Activated naive CD8-positive, alpha-beta T cell treated with anti-CD3 and anti-CD28 coated beads for 36 hours (primary cell): ENCODE measurements around the gene SHH. TPM values are rescaled to one million over a fixed set of nuclear protein-coding genes. Genes with fewer than 3 reads are reported as not detected.
A peak's percentile ranks its signal among the peaks of the same experiment; 100 is the strongest.

Experiments
- DNase-seq: peaks from one replicate; pipeline ENCODE4 v3.0.0; 2021
- H3K27ac Mint-ChIP-seq: one replicate; pipeline ENCODE4 v1.8.0; 2022; ENCODE audit warnings: mild to moderate bottlenecking, moderate library complexity, mixed read lengths
- H3K27me3 Mint-ChIP-seq: one replicate; pipeline ENCODE4 v1.8.0; 2022; ENCODE audit warnings: mild to moderate bottlenecking, mixed read lengths
- H3K36me3 Mint-ChIP-seq: one replicate; pipeline ENCODE4 v1.8.0; 2021; ENCODE audit warnings: mild to moderate bottlenecking, mixed read lengths
- H3K4me1 Mint-ChIP-seq: one replicate; pipeline ENCODE4 v1.8.0; 2021; ENCODE audit warnings: mixed read lengths
- H3K4me3 Mint-ChIP-seq: one replicate; pipeline ENCODE4 v1.8.0; 2022; ENCODE audit warnings: mild to moderate bottlenecking, moderate library complexity, mixed read lengths
- H3K9me3 Mint-ChIP-seq: one replicate; pipeline ENCODE4 v1.8.0; 2022; ENCODE audit warnings: mixed read lengths
- total RNA-seq, 2 experiments: library from RNA; stranded (reverse); gene quantifications; one replicate each; pipeline ENCODE4 v1.2.3, GENCODE V29; 2021

Gene SHH
- total RNA-seq, 2 experiments from 2014 or later, result not detected

DNA sequence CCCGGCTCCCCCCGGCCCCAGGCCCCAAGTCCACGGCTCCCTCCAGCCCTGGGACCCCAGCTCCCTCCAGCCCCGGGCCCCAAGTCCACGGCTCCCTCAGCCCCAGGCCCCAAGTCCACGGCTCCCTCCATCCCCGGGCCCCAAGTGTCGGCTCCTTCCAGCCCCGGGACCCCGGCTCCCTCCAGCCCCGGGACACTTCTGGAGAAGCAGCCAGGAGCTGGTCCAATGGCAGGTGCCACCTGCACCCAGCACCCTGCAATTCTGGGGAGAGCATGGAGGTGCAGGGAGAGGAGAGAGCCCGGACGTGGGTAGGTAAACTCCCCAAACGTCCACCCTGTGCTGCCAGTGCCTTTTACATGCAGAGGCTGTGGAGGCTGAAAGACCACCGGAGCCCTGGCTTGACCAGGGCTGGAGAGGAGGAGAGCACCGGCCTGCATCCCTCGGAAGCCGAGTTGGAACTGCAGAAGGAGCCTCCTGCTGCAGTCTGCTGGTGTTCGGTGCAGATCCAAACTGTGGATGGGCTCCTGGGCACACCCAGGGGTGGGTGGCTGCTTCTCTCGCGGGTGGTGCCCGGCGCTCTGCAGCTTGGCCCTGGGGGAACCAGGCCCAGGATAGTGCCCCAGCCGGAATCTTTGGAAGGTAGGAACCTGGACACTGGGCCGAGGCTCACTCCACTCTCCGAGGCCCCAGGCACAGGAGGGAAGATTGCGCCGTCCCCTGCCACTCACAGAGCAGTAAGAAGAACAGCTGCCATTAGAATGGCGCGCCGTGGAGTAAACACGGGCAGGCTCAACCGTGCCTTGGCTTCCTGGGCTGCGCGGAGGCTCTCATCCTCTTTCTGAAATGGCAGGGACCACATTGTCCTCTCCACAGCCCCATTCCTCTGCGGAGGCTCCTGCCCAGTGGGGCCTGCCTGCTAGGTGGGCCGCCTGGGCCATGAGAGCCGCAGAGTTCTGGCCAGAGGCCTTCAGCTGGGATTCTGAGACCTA lies 14.7 kb downstream of the SHH start:
- Mint-ChIP-seq H3K9me3 (no peaks in the 10 kb centered on the region), H3K4me1 (peaks cover 4% of the 10 kb centered on the region), H3K36me3 (no peaks in the 10 kb centered on the region), H3K4me3 (no peak overlapping the region), H3K27me3 (peaks cover 51% of the 10 kb centered on the region), H3K27ac (no peak overlapping the region)
- DNase-seq, result no peak

DNA sequence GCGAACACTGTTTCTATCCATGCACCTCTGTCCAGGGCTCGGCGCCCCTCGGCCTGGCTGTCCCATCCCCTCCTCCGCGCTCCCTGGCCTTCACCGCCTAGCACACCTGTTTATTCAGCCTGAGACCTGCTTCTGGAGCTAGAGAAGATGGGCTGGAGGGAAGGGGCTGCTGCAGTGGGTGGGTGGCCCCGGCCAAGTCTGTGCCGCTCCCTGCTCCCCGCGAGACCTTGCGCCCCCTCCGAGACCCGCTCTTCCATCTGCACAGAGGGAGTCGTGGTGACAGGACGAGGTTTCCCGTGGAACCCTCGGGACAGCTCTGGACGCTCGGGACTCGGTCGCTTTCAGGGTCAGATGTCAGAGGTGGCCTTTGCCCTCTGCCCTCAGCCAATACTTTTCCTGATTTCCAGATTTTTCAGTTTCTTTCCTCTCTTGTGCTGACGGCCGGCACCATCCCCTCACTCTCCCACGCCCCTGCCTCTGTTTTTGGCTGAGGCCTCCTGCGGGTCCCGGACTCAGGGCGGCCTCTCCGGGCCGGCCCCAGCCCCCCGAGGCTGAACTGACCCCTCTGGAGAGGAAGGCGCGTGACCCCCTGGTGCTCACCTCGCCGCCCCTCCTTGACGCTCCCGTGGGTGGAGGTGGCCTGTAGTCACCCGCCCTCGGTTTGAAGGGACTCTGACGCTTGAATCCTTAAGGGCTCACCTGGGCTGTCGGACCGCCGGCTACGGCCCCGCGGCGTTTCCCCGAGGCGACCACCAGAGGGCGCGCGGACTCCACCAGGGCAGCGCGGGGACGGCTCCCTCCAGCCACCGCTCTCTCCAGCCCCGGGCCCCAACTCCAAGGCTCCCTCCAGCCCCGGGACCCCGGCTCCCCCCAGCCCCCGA lies 15.6 kb downstream of the SHH start:
- Mint-ChIP-seq H3K4me3 (no peak overlapping the region), H3K27me3 (peaks cover 45% of the 10 kb centered on the region), H3K36me3 (no peaks in the 10 kb centered on the region), H3K27ac (no peak overlapping the region), H3K4me1 (peaks cover 4% of the 10 kb centered on the region), H3K9me3 (no peaks in the 10 kb centered on the region)
- peak; percentile 68 for DNase-seq

DNA sequence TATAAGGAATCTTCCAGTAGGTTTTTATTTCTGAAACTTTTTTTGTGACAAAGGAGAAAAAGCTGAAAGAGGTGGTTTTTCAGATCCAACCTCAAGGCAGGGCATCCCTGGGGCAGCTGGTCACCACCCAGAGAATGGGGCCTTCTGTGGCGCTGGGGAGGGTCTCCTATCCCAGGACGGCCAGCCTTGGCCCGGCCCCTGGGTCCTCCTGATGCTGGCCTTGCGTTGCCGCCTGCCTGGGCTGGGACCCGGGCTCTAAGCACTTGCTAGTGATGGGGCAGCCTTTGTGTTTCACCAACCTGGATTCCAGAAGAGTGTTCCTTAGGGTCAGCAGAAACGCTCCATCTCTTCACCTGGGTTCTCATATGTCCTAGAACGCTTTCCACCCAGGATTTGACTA lies 16.3 kb downstream of the SHH start:
- Mint-ChIP-seq H3K9me3 (no peaks in the 10 kb centered on the region), H3K4me1 (peaks cover 4% of the 10 kb centered on the region), H3K27ac (no peak overlapping the region), H3K36me3 (no peaks in the 10 kb centered on the region), H3K27me3 (peaks cover 39% of the 10 kb centered on the region), H3K4me3 (no peak overlapping the region)
- DNase-seq, result no peak

DNA sequence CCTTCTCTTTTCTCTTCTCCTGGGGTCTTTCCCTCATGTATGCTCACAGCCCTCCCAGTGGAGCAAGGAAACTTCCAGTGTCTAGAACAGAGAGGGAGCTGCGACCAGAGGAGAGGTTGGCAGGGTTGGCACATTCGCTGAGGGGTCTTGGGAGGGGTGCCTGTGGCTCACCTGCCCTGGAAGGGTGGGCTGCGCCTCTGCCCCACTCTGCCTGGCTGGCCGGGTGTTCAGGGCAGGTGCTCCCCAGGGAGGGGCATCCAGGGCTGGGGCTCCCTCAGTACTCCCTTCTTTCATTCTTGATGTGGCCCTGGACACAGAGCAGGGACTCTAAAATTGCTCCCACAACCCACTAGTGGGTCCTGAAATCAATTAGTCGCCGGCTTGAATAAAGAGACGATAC lies 16.9 kb downstream of the SHH start:
- no peak overlapping the region for H3K27ac Mint-ChIP-seq
- H3K36me3 Mint-ChIP-seq, result no peaks in the 10 kb centered on the region
- DNase-seq, result no peak
- peaks cover 4% of the 10 kb centered on the region for H3K4me1 Mint-ChIP-seq
- no peaks in the 10 kb centered on the region for H3K9me3 Mint-ChIP-seq
- peaks cover 33% of the 10 kb centered on the region for H3K27me3 Mint-ChIP-seq
- no peak overlapping the region for H3K4me3 Mint-ChIP-seq

DNA sequence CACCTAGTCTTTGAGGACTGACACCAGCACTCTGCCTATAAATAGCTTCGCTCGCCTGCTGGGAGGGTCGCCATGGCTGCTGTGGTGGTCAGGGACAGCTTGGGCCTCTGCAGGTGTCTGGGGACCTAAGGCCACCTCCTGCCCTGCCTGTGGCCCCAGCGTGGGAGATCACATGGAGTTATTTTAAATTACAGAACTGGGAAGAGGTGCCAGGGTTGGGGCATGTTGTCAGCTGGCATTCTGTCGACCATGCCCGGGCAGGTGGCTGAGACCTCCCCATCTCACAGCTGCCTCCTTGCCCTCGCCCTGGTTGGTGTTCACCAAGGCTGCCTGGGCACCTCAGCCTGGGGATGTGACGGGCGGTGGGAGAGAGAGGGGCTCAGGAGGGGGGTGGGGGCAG lies 18.1 kb downstream of the SHH start:
- H3K36me3 Mint-ChIP-seq, result no peaks in the 10 kb centered on the region
- DNase-seq, result no peak

DNA sequence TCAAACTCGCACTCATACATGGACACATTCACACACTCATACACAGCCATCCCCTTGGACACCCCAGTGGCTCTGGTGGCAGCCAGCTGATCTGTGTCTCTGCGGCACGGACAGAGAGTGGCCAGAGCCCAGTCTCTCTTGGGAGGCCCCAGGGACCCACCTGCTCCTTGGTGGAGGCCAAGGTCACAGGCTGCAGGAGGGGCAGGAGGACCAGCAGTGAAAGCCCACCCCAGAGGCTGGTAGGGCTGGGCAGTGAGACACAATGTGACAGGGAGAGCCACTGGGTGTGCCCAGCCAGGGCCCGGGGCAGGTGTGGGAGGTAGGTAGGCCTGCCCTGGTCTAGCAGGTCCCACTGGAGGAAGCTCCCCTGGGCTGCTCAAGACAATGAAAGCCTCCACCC lies 18.5 kb downstream of the SHH start:
- no peak for DNase-seq
- Mint-ChIP-seq H3K27me3 (peaks cover 16% of the 10 kb centered on the region), H3K36me3 (no peaks in the 10 kb centered on the region), H3K4me3 (no peak overlapping the region), H3K27ac (no peak overlapping the region), H3K4me1 (peaks cover 2% of the 10 kb centered on the region), H3K9me3 (no peaks in the 10 kb centered on the region)

More for the DNA sequence above, 18.1 kb downstream of the SHH start:
- Mint-ChIP-seq H3K27me3 (peaks cover 21% of the 10 kb centered on the region), H3K27ac (no peak overlapping the region), H3K9me3 (no peaks in the 10 kb centered on the region), H3K4me3 (no peak overlapping the region), H3K4me1 (peaks cover 2% of the 10 kb centered on the region)

DNA sequence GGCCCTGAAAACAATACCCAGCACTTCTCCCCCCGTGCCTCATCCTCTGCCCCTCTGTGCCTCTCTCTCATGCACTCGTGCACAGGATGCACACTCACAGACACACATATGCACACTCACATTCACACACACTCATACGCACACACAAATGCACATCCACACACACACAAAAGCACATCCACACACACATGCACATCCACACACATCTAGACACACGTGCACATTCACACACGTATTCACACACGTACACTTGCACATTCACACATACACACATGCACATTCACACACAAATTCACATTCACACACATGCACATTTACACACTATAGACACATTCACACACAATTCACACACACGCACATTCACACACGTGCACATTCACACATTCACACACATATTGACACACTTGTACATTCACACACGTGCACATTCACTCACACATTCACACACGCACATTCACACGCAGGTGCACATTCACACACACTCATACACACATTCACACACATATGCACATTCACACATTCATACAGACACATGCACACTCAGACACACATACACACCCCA lies 19.2 kb downstream of the SHH start:
- H3K4me1 Mint-ChIP-seq, result no peaks in the 10 kb centered on the region
- no peaks in the 10 kb centered on the region for H3K9me3 Mint-ChIP-seq
- H3K27me3 Mint-ChIP-seq, result peaks cover 10% of the 10 kb centered on the region
- H3K4me3 Mint-ChIP-seq, result no peak overlapping the region
- DNase-seq, result no peak
- H3K27ac Mint-ChIP-seq, result no peak overlapping the region
- H3K36me3 Mint-ChIP-seq, result no peaks in the 10 kb centered on the region

DNA sequence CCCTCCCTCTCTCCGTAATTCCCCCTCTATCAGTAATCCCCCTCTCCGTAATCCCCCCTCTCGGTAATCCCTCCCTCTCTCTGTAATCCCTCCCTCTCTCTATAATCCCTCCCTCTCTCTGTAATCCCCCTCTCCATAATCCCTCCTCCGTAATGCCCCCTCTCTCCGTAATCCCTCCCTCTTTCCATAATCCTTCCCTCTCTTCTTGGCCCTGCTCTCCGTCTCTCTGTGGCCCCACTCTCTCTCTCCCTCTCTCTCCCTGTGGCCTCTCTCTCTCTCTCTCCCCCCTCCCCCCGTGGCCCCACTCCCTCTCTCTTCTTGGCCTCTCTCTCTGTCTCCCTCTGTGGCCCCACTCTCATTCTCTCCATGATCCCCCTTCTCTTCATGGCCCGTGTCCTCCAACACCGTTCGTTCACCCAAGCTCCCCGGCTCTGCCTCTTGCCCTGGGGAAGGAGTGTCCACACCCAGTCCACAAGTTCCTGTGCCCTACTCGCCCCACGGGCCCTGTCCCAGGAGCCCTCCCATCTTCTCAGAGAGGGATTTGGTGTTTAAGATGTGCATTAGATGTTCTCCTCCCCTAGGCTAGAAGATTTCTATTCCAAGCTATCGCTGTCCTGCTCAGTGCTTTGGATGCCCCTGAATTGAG lies 19.8 kb downstream of the SHH start:
- H3K36me3 Mint-ChIP-seq, result peaks cover 2% of the 10 kb centered on the region
- H3K9me3 Mint-ChIP-seq, result no peaks in the 10 kb centered on the region
- peaks cover 16% of the 10 kb centered on the region for H3K27me3 Mint-ChIP-seq
- no peak overlapping the region for H3K4me3 Mint-ChIP-seq
- H3K4me1 Mint-ChIP-seq, result peaks cover 2% of the 10 kb centered on the region
- DNase-seq, result no peak
- no peak overlapping the region for H3K27ac Mint-ChIP-seq

DNA sequence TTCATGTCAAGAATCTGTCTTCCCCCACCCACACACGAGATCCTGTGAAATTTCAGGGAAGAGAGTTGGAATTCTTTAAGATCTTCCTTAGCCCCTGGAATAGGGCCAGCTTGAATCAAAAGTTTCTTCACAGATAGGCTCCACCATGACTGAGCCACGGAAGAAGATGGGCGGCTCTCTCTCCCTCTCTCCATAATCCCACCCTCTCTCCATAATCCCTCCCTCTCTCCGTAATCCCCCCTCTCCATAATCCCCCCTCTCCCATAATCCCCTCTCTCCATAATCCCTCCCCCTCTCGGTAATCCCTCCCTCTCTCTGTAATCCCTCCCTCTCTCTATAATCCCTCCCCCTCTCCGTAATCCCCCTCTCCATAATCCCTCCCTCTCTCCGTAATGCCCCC lies 20.4 kb downstream of the SHH start:
- Mint-ChIP-seq H3K4me1 (peaks cover 2% of the 10 kb centered on the region), H3K36me3 (peaks cover 2% of the 10 kb centered on the region), H3K27me3 (peaks cover 17% of the 10 kb centered on the region), H3K4me3 (no peak overlapping the region), H3K27ac (no peak overlapping the region), H3K9me3 (no peaks in the 10 kb centered on the region)
- no peak for DNase-seq

DNA sequence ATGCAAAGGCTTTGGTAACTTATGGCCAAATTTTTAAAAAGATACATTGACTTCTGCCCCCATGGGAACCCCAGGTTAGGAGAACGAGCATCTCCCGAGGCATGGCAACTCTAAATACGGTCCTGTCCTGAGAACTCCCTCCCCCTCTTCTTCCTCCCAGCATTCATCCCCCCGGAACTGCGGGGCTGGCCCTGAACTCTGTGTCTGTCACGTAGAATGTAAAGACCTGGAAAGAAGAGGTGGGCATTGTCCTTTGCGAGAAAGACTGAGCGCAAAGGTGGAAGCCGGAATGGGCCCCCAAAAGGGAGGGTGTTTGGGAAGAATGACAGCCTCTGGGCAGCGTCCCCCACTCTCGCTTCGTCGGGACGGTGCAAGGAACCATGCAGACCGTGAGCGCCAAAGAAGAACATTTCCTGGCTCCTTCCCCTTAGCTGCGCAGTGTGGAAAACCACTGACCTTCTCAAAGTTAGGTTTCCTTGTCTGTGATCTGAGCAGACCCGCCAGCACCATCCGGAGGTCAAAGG lies 21.0 kb downstream of the SHH start:
- Mint-ChIP-seq H3K9me3 (no peaks in the 10 kb centered on the region), H3K36me3 (peaks cover 2% of the 10 kb centered on the region), H3K4me1 (peaks cover 2% of the 10 kb centered on the region), H3K27me3 (peaks cover 18% of the 10 kb centered on the region), H3K27ac (no peak overlapping the region), H3K4me3 (no peak overlapping the region)
- DNase-seq, result no peak

DNA sequence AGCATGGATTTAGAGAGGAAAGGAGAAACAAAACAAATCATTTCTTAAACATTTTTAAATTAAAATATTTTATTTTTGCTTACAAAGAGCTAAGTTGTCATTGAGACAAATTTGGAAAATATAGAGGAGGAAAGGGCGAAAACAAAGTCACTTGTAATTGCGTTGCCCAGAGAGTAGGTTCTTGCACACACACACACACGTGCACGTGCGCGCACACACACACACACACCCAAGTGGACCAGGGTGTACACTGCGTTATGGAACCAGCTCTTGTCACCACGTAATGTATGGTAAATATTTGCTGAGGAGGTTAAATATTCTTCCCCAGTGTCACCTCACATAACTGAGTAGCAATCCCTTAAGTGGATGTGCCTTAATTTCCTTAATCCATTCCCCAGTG lies 21.6 kb downstream of the SHH start:
- peaks cover 2% of the 10 kb centered on the region for H3K4me1 Mint-ChIP-seq
- H3K9me3 Mint-ChIP-seq, result no peaks in the 10 kb centered on the region
- peaks cover 20% of the 10 kb centered on the region for H3K27me3 Mint-ChIP-seq
- no peak for DNase-seq
- no peak overlapping the region for H3K27ac Mint-ChIP-seq
- H3K4me3 Mint-ChIP-seq, result no peak overlapping the region
- peaks cover 2% of the 10 kb centered on the region for H3K36me3 Mint-ChIP-seq

DNA sequence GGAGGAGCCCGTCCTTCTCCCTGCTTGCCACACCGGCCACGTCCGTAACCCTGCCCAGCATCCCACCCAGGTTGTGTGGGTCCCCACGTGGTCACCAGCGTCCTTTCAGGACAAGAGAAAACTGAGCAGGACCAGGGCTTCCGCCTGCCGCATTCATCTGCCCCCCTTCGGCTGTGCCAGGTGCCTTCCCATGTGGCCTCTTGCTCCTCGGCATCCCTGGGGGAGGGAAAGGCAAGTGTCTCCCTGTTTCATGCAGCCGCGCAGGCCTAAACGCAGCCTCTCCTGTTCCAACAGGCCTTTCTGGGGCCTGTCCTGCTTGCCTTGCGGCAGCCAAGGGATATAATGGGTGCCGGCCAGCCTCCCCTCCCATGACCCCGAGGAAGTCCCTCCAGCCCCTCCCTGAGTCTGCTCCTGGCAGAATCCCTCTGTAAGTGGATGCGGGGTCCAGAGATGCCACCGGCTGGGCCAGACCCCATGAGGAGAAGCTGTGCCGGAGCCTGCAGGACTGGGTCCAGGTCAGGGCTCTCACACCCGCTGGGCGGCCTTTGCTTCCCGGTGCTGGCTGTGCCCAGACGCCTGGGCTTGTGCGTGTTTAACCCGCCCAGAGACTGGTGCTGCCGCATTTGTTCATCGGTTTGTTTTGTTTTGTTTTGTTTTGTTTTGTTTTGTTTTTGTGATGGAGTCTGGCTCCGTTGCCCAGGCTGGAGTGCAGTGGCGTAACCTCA lies 23.1 kb downstream of the SHH start:
- no peak overlapping the region for H3K27ac Mint-ChIP-seq
- H3K9me3 Mint-ChIP-seq, result no peaks in the 10 kb centered on the region

DNA sequence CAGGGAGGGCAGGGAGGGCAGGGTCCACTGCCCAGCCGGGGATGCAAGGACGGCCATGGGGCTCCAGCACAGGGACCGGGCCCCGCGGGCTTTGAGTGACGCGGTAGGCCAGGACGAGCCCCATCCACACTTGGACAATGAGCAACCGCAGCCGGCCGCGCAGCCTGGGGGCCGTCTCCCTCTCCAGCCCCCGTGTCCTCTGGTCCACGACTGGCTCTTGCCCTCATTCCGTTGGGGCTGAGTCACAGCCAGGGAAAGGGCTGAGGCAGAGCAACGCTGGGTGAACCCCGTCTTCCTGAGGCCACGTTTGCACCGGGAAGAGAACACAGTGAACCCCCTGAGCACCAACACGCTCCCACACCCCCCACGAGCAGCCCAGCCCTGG lies 23.7 kb downstream of the SHH start:
- Mint-ChIP-seq H3K4me3 (no peak overlapping the region), H3K36me3 (peaks cover 6% of the 10 kb centered on the region), H3K27me3 (peaks cover 15% of the 10 kb centered on the region), H3K4me1 (peaks cover 2% of the 10 kb centered on the region), H3K27ac (no peak overlapping the region), H3K9me3 (no peaks in the 10 kb centered on the region)
- no peak for DNase-seq

More for the DNA sequence above, 23.1 kb downstream of the SHH start:
- no peak for DNase-seq
- H3K4me3 Mint-ChIP-seq, result no peak overlapping the region
- peaks cover 2% of the 10 kb centered on the region for H3K4me1 Mint-ChIP-seq
- H3K27me3 Mint-ChIP-seq, result peaks cover 15% of the 10 kb centered on the region
- H3K36me3 Mint-ChIP-seq, result peaks cover 4% of the 10 kb centered on the region
